Thoracic aorta (tissue), 2 donors: ENCODE data around the gene HIF3A. TPM values are rescaled to one million over a fixed set of nuclear protein-coding genes. Genes with fewer than 3 reads are reported as not detected.
A peak's percentile ranks its signal among the peaks of the same experiment; 100 is the strongest.
"Not testable (repeated sequence)": the region's sequence is repeated elsewhere in the genome, so short reads cannot be mapped to it uniquely, and the experiment has no call there.

Experiments used
- ATAC-seq: fragments of 150-250 bp; one replicate; pipeline ENCODE4 v1.8.0; 2017; ENCODE audit warnings: low read depth; ENCODE audit not compliant: insufficient number of reproducible peaks, low FRiP score
- DNase-seq: peaks from one replicate; pipeline ENCODE4 v3.0.0-alpha.2; 2020; ENCODE audit warnings: low spot score
- H3K27ac ChIP-seq, 2 donors: fragments of 200-600 bp; sonication (generic); 1 replicate in 1 of 2; 2 replicates in 1 of 2; pipeline ENCODE4 v1.5.1; 2016; ENCODE audit warnings: mild to moderate bottlenecking in 2 of 2, moderate library complexity in 2 of 2
- H3K27me3 ChIP-seq: fragments of 200-600 bp; sonication (generic); replicated peaks from 2 replicates; pipeline ENCODE4 v1.6.0; 2016; ENCODE audit warnings: mild to moderate bottlenecking; ENCODE audit not compliant: insufficient read depth
- H3K36me3 ChIP-seq: fragments of 200-600 bp; sonication (generic); one replicate; pipeline ENCODE4 v1.5.1; 2016
- H3K4me1 ChIP-seq, 2 donors: fragments of 200-600 bp; sonication (generic); 1 replicate in 1 of 2; 2 replicates in 1 of 2; pipeline versions ENCODE4 v1.5.1 to v1.6.0; 2016; ENCODE audit warnings: low read depth in 2 of 2, mild to moderate bottlenecking in 1 of 2; ENCODE audit not compliant: control insufficient read depth in 1 of 2
- H3K4me3 ChIP-seq: fragments of 200-600 bp; sonication (generic); 2 replicates; pipeline ENCODE4 v1.5.1; 2016; ENCODE audit warnings: mild to moderate bottlenecking
- H3K9me3 ChIP-seq: fragments of 200-600 bp; sonication (generic); 2 replicates; pipeline ENCODE4 v1.5.1; 2016
- total RNA-seq, 2 donors: library from RNA; depleted of rRNA; stranded (reverse); fragments of >200 nt; gene quantifications; one replicate each; pipeline versions ENCODE4 v1.1.0 to v1.2.3, GENCODE V29; 2016
- TF ChIP-seq, protein P1 (sequence below): fragments of 200-600 bp; sonication (generic); IDR thresholded peaks from one replicate; pipeline ENCODE4 v1.5.1; 2019; ENCODE audit warnings: antibody characterized with exemption

Gene HIF3A
- total RNA-seq, 2 donors from 2014 or later: 85.6 to 189 TPM

DNA sequence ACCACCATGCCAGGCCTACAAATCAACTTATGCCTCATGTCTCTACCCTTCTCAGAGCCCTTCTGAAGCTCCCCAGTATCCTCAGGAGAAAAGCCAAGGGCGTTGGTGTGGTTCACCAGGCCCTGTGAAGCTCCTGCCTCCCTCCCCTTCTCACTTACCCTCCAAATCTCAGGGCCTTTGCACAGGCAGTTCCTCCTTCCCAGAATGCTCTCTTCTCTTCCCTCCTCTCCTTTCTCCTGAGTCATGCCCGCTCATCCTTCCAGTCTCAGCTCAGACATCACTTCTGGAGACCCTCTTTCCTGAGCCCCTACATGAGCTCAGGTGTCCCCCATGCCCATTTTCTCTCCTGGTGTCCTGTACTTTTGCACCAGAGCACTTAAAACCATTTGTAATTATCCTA lies 20.5 kb downstream of the HIF3A start:
- H3K27ac ChIP-seq: peak overlapping the region; percentile 24 to 61
- H3K4me3 ChIP-seq: no peak overlapping the region
- H3K4me1 ChIP-seq: peaks cover 0 to 34% of the 10 kb centered on the region in 2 donors
- TF ChIP-seq, protein P1, sequence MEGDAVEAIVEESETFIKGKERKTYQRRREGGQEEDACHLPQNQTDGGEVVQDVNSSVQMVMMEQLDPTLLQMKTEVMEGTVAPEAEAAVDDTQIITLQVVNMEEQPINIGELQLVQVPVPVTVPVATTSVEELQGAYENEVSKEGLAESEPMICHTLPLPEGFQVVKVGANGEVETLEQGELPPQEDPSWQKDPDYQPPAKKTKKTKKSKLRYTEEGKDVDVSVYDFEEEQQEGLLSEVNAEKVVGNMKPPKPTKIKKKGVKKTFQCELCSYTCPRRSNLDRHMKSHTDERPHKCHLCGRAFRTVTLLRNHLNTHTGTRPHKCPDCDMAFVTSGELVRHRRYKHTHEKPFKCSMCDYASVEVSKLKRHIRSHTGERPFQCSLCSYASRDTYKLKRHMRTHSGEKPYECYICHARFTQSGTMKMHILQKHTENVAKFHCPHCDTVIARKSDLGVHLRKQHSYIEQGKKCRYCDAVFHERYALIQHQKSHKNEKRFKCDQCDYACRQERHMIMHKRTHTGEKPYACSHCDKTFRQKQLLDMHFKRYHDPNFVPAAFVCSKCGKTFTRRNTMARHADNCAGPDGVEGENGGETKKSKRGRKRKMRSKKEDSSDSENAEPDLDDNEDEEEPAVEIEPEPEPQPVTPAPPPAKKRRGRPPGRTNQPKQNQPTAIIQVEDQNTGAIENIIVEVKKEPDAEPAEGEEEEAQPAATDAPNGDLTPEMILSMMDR: no peak
- H3K27me3 ChIP-seq: no peaks in the 10 kb centered on the region
- no peaks in the 10 kb centered on the region for H3K9me3 ChIP-seq
- no peak for ATAC-seq
- no peak for DNase-seq
- peaks cover 30% of the 10 kb centered on the region for H3K36me3 ChIP-seq

DNA sequence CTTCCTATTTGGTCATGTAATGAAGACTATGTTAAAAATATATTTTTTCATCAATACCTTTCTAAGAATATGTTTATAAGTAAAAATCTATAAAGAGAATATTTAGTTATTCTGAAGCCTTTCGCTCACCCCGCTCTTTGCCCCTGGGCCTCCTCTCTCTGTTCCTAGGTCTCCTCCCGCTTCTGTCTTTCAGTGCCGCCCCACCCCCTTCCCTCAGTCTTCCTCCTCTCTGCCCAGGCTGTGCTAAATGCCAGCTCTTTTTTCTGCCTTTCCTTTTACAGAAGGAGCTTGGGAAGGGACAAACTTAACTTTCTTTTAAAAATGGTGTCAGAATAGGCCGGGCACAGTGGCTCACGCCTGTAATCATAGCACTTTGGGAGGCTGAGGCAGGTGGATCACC lies 22.8 kb downstream of the HIF3A start:
- peaks cover 47% of the 10 kb centered on the region for H3K36me3 ChIP-seq
- peaks cover 0 to 34% of the 10 kb centered on the region in 2 donors for H3K4me1 ChIP-seq
- no peaks in the 10 kb centered on the region for H3K27me3 ChIP-seq
- DNase-seq (no peak), ATAC-seq (no peak)
- TF ChIP-seq, protein P1: no peak
- H3K4me3 ChIP-seq: no peak overlapping the region
- H3K9me3 ChIP-seq: no peaks in the 10 kb centered on the region
- peak overlapping the region; percentile 59 to 66 for H3K27ac ChIP-seq

DNA sequence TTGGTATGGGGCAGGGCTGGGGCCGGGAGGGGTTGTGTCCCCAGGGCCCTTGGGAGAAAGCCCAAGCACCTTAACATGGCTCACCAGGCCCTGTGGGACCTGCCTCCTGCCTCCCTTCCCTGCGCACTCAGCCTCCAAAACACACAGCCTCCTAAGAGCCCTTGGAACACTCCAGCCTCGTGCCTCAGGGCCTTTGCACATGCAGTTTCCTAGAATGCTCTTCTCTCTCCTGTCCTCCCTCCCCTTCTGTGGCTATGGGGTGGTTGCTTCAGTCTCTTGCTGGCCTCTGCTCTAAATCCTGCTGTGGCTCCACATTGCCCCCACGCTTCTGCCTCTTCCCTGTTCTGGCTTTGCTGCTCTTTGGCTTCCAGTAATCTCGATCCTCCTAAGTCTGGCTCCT lies 23.7 kb downstream of the HIF3A start:
- DNase-seq (no peak), ATAC-seq (no peak)
- Histone ChIP-seq H3K27ac (peak overlapping the region in 1 of 2 donors; percentile 66), H3K36me3 (peaks cover 47% of the 10 kb centered on the region), H3K4me3 (no peak overlapping the region), H3K4me1 (peaks cover 0 to 34% of the 10 kb centered on the region in 2 donors), H3K27me3 (no peaks in the 10 kb centered on the region), H3K9me3 (no peaks in the 10 kb centered on the region)
- TF ChIP-seq, protein P1: no peak

DNA sequence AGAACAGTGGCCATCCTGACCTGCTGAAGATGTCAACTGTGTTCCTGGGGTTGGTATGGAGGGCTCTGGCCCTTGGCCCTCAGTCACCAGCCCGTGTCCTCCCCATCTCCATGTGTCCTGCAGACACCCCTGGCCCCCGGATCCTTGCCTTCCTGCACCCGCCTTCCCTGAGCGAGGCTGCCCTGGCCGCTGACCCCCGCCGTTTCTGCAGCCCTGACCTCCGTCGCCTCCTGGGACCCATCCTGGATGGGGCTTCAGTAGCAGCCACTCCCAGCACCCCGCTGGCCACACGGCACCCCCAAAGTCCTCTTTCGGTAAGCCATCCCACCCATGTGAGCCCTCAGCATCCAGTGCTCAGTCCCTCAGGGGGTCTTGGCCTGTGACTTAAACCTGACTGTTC lies 24.8 kb downstream of the HIF3A start:
- Histone ChIP-seq H3K9me3 (peaks cover 3% of the 10 kb centered on the region), H3K27me3 (no peaks in the 10 kb centered on the region), H3K4me3 (no peak overlapping the region), H3K36me3 (peaks cover 56% of the 10 kb centered on the region), H3K4me1 (peaks cover 0 to 34% of the 10 kb centered on the region in 2 donors), H3K27ac (no peak overlapping the region)
- TF ChIP-seq, protein P1: no peak
- DNase-seq (no peak), ATAC-seq (no peak)

DNA sequence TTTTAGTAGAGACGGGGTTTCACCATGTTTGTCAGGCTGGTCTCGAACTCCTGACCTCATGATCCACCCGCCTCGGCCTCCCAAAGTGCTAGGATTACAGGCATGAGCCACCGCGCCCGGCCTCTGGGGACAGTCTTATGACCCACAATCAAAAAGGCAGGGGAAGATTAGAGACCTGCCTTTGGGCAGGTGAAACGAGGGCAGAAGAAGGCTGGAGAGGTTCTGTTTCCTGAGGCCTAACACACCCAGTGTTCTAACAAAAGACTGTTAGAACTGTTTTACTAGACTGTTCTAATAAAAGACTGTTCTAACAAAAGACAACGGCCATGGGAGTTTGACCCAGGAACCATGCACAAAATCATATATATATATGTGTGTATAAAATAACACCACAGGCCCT lies 26.4 kb downstream of the HIF3A start:
- peaks cover 0 to 26% of the 10 kb centered on the region in 2 donors for H3K4me1 ChIP-seq
- H3K4me3 ChIP-seq, H3K27me3 ChIP-seq, ATAC-seq, H3K9me3 ChIP-seq, DNase-seq, H3K27ac ChIP-seq: not testable (repeated sequence)
- peaks cover 63% of the 10 kb centered on the region for H3K36me3 ChIP-seq

DNA sequence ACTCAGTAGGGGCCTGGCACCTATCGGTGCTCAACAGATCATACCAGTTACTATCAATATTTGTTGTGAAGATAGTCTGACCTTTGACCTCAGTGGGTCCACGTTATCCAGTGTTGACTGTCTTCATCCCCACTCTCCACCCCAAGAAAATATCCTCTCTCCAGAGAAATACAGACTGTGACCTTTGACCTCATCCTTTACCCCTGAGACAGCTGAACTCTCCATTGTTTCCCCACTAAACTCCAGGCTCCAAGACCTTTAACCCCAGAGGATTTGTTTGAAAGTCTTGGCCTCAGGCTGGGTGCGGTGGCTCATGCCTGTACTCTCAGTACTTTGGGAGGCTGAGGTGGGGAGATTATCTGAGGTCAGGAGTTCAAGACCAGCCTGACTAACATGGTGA lies 27.4 kb downstream of the HIF3A start:
- no peaks in the 10 kb centered on the region for H3K27me3 ChIP-seq
- peaks cover 7% of the 10 kb centered on the region for H3K9me3 ChIP-seq
- TF ChIP-seq, protein P1: no peak
- no peak overlapping the region for H3K4me3 ChIP-seq
- H3K4me1 ChIP-seq: peaks cover 0 to 18% of the 10 kb centered on the region in 2 donors
- DNase-seq: no peak
- peaks cover 70% of the 10 kb centered on the region for H3K36me3 ChIP-seq
- no peak for ATAC-seq
- no peak overlapping the region for H3K27ac ChIP-seq
